Measurements from ENCODE around the gene ASB2. TPM values are rescaled to one million over a fixed set of nuclear protein-coding genes. Genes with fewer than 3 reads are reported as not detected.

Gene ASB2
- total and polyA plus RNA-seq, 2 of the 8 experiments (the other 6 are each of a cell fraction or from before 2014, with no cell fraction given), result 1.0 to 2.1 TPM

- no peak for DNase-seq (ENCODE audit: low read depth in 1 of 2, low spot score in 2 of 2)
- Histone ChIP-seq H4K5ac (ENCODE audit: insufficient read length, low read depth, low read length) (no peak overlapping the region), H2BK120ac (replicated peaks; ENCODE audit: low read depth, low read length) (no peak overlapping the region), H2BK20ac (ENCODE audit: low read length) (no peak overlapping the region), H2BK5ac (ENCODE audit: low read depth, low read length) (no peak overlapping the region), H3K56ac (replicated peaks; ENCODE audit: insufficient read length, low read depth, low read length) (no peak overlapping the region), H4K20me1 (replicated peaks in 1 of 2; ENCODE audit: control insufficient read depth in 1 of 2, insufficient read depth in 2 of 2, low read length in 2 of 2) (no peaks in the 10 kb centered on the region), H4K91ac (replicated peaks; ENCODE audit: insufficient read length, low read length) (no peak overlapping the region), H2BK12ac (ENCODE audit: low read depth, low read length) (no peak overlapping the region), H3K18ac (ENCODE audit: extremely low read depth, low read length) (no peak overlapping the region), H3K9me3 (ENCODE audit: insufficient read depth in 2 of 2, low read depth in 1 of 2, low read length in 1 of 2) (no peaks in the 10 kb centered on the region), H3K27me3 (replicated peaks in 1 of 4; ENCODE audit: control insufficient read depth in 3 of 4, extremely low read depth in 1 of 4, insufficient read depth in 3 of 4, low read length in 3 of 4) (no peaks in the 10 kb centered on the region), H3K14ac (ENCODE audit: insufficient read length) (no peak overlapping the region), H3K23me2 (ENCODE audit: low read depth, low read length) (no peaks in the 10 kb centered on the region; the same call in 1 of the 2 replicates), H3K4me3 (ENCODE audit: extremely low read depth in 1 of 4, insufficient read depth in 2 of 4, low read depth in 3 of 4, low read length in 4 of 4) (no peak overlapping the region), H3K27ac (ENCODE audit: low read depth, low read length) (no peak overlapping the region), H3K4ac (replicated peaks; ENCODE audit: insufficient read length, low read depth, low read length) (no peak overlapping the region), H3K9ac (replicated peaks in 1 of 4; ENCODE audit: extremely low read depth in 1 of 4, low read depth in 3 of 4, low read length in 3 of 4) (no peak overlapping the region), H2BK15ac (ENCODE audit: low read length) (no peak overlapping the region), H3K36me3 (ENCODE audit: control insufficient read depth in 2 of 4, insufficient read depth in 4 of 4, low read length in 3 of 4) (no peaks in the 10 kb centered on the region), H3K23ac (ENCODE audit: insufficient read length) (no peak overlapping the region), H3K4me2 (ENCODE audit: insufficient read depth in 1 of 2, low read depth in 2 of 2, low read length in 2 of 2) (no peak overlapping the region), H2AK5ac (ENCODE audit: low read depth, low read length) (no peak overlapping the region), H2AFZ (ENCODE audit: low read length) (no peak overlapping the region), H4K8ac (ENCODE audit: extremely low read depth, insufficient read depth, low read length) (no peak overlapping the region), H3K4me1 (replicated peaks in 1 of 4; ENCODE audit: control insufficient read depth in 3 of 4, insufficient read depth in 4 of 4, low read length in 3 of 4) (no peaks in the 10 kb centered on the region), H3K79me2 (ENCODE audit: control insufficient read depth in 1 of 2, insufficient read depth in 2 of 2, low read length in 2 of 2) (no peaks in the 10 kb centered on the region), H3K79me1 (ENCODE audit: low read depth, low read length) (no peaks in the 10 kb centered on the region)
- ChIA-PET CTCF (ENCODE audit: partially characterized antibody) (interaction anchor here (0.8 to 1.9 kb wide), 6 partner anchors 9 to 264 kb away, joined by 3 to 9 read pairs (median 4); no protein-coding TSS in a partner anchor), POLR2A (ENCODE audit: partially characterized antibody) (no interaction called here)
- FAIRE-seq, result no peak
- 84% methylated on average over 5 of the region's 5 CpGs; no CpG with 5 or more reads in 1 of the 2 experiments for WGBS, 2 experiments (ENCODE audit: extremely low coverage in 1 of 2, insufficient coverage in 1 of 2, insufficient read length in 1 of 2, insufficient replicate concordance in 2 of 2, low coverage in 1 of 2, low lambda C conversion rate in 2 of 2, missing lambda C conversion rate in 1 of 2)
- TF ChIP-seq RAD21 (IDR thresholded peaks at IDR 0.05 in 1 of 2, conservative IDR thresholded peaks at IDR 0.05 in 1 of 2; ENCODE audit: low read depth in 2 of 2, low read length in 2 of 2) (no peak), SAP30 (IDR thresholded peaks at IDR 0.05; ENCODE audit: insufficient read depth, insufficient replicate concordance, low read length) (no peak), NRF1 (IDR thresholded peaks at IDR 0.05; ENCODE audit: low read depth, low read length) (no peak), NANOG (IDR thresholded peaks at IDR 0.05; ENCODE audit: insufficient read depth, low read depth, low read length, poor library complexity, severe bottlenecking) (no peak), BCL11A (IDR thresholded peaks at IDR 0.05; ENCODE audit: low read depth in 2 of 2, low read length in 2 of 2) (no peak), POLR2A (IDR thresholded peaks at IDR 0.05; ENCODE audit: control extremely low read depth in 1 of 2, low read depth in 2 of 2, low read length in 2 of 2) (no peak), SIX5 (IDR thresholded peaks at IDR 0.05; ENCODE audit: low read depth, low read length) (no peak), SP2 (IDR thresholded peaks at IDR 0.05; ENCODE audit: low read length) (no peak)
Measured at GRCh38 chr14:93911975-93912615, 64.3 kb downstream of the ASB2 start.
